Peyer's patch (tissue), 4 donors: ENCODE measurements around the gene NXT1.

Experiments
- POLR2A ChIP-seq, 2 donors: fragments of 450-650 bp; IDR thresholded peaks; one replicate each; pipeline ENCODE4 v1.5.1; 2017; ENCODE audit warnings: antibody characterized with exemption in 2 of 2, mild to moderate bottlenecking in 2 of 2, moderate library complexity in 2 of 2
- TF ChIP-seq, protein P1 (sequence below), 6 experiments: fragments of 450-650 bp in 4 of 6; fragments of 200-600 bp in 2 of 6; sonication (generic) in 1 of 6; IDR thresholded peaks; one replicate each; pipeline ENCODE4 v1.5.1; 2017 to 2019; ENCODE audit warnings: antibody characterized with exemption in 6 of 6, mild to moderate bottlenecking in 3 of 6, moderate library complexity in 1 of 6

DNA sequence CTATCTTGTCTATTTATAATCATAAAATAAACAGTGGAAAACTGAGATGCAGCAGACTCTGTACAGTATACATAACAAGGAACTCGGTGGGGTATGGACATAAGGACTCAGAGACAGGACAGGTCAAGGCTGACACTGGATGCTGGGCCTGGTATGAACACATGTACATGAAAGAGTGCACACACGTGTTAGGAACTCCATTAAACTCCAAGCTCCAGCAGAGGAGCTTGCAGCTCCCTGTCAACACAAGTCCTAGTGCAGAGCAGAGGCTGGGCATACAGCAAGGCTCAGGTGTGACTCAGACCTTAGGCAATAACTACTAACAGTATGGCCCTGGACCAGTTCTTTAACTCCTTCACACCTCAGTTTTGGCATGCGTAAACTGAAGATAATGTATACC, 53.6 kb downstream of the NXT1 start:
- TF ChIP-seq, protein P1, sequence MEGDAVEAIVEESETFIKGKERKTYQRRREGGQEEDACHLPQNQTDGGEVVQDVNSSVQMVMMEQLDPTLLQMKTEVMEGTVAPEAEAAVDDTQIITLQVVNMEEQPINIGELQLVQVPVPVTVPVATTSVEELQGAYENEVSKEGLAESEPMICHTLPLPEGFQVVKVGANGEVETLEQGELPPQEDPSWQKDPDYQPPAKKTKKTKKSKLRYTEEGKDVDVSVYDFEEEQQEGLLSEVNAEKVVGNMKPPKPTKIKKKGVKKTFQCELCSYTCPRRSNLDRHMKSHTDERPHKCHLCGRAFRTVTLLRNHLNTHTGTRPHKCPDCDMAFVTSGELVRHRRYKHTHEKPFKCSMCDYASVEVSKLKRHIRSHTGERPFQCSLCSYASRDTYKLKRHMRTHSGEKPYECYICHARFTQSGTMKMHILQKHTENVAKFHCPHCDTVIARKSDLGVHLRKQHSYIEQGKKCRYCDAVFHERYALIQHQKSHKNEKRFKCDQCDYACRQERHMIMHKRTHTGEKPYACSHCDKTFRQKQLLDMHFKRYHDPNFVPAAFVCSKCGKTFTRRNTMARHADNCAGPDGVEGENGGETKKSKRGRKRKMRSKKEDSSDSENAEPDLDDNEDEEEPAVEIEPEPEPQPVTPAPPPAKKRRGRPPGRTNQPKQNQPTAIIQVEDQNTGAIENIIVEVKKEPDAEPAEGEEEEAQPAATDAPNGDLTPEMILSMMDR (IDR thresholded peaks at IDR 0.05): no peak
- TF ChIP-seq POLR2A (IDR thresholded peaks at IDR 0.05): no peak
